ENCODE data around the gene LEF1.
"Not testable (repeated sequence)": the region's sequence is repeated elsewhere in the genome, so short reads cannot be mapped to it uniquely, and the experiment has no call there.

LEF1 gene

DNA sequence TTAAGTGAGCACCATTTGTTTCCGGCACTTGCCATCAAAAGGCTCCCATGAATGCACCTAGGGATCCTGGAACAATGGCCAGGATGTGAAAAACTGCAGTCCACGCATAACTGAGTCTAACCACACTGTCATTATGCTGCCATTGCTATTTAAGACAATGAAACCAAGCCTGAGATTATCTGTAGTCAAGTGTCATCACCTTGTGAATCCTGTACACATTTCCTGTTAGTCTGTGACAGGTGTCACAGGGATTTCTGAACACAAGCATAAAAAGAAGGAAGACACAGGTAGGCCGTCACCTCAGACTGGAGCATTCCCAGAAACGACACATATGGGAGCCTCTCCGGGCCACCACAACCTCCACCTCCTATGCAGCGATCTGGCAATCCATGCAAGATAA is 112.3 kb downstream of the LEF1 start:
- DNase-seq, result no peak

GRCh38 chr4:108055787-108056186 is 112.9 kb downstream of the LEF1 start:
- DNase-seq, result no peak

GRCh38 chr4:108054025-108054638 is 114.6 kb downstream of the LEF1 start:
- no peak for DNase-seq

DNA sequence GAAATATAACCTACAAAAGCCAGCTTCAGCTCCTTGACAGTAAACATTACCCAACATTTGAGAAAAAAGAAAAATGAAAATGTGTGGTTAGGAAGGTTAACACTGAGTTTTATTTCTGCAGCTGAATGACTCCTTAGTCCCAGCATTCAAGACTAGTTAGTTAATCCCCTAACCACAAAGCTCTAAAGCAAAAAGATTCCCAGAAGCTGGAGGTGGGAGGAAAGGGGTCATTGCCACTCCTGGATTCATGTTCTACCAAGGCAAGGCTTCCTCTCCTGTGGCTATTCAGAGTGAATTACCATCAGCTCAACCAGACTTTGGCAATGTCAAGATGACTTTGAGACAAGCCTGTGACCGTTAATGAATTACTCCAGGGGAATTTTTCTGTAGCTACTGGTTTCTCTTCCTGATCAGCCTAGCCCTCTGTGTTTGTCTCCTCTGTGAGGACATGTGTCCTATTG is 115.5 kb downstream of the LEF1 start:
- no peak for DNase-seq

GRCh38 chr4:108052558-108053120 is 116.1 kb downstream of the LEF1 start:
- no peak for DNase-seq

GRCh38 chr4:108051343-108051742 is 117.4 kb downstream of the LEF1 start:
- no peak for DNase-seq

- DNase-seq, result not testable (repeated sequence)
Measured at GRCh38 chr4:108050166-108051111, 118.3 kb downstream of the LEF1 start.

GRCh38 chr4:108049406-108049805 is 119.3 kb downstream of the LEF1 start:
- no peak for DNase-seq

- DNase-seq, result no peak
Measured at GRCh38 chr4:108048997-108049396, 119.7 kb downstream of the LEF1 start.

DNA sequence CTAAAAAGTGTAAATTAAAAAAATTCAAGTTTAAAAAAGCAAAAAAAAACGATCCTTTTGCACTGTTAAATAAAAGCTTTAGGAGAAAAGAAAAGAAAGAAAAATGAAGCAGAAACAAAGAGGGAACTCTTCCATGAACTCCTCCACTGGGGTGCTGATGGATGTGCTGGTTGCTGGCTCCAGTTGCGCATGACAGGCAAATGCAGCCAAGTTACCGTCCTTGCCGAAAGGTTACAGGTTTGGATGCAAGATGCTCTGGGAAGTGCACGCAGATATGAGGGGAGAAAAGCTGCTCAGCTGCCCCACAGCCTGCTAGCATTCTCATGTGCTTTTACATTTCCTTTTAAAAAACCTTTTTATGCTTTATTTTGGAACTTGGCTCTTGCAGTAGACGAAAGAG is 120.6 kb downstream of the LEF1 start:
- no peak for DNase-seq

- no peak for DNase-seq
Measured at GRCh38 chr4:108047199-108047598, 121.5 kb downstream of the LEF1 start.

DNA sequence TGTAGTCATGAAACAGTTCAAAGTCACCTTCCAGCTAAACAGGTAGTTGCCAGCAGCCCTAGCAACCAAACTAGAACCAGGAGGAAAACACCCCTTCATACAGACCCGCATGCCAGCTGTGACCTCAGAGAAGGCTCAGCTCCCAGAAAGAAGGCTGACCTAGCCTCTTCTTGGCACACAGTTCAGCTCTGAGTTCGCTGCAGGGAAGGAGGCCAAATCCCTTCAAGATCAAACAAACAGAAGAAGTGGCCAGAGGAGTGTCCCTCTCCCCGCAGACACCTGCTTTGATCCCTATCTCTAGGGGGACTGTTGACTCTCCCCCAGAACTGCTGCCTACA is 123.1 kb downstream of the LEF1 start:
- no peak for DNase-seq

GRCh38 chr4:108044951-108045686 is 123.6 kb downstream of the LEF1 start:
- no peak for DNase-seq

DNA sequence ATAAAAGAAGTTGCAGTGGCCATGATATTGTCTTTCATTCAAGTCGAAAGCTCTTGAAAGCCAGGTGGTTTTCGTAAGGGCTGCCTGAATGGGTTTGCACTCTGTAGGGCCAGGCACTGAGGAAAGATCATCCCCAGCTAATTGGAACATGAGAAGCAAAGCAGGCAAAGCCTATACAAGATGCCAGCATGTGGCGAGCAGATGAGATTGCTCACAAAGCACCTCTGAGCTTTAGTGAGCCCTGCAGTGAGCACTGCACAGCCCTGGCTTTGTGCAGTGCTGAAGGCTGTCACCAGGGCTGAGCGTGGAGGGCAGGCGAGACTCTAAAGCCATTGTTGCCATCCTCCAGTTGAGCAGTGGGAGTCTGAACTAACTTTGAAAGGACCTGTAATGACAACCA is 125.2 kb downstream of the LEF1 start:
- no peak for DNase-seq

- DNase-seq, result no peak
Measured at GRCh38 chr4:108042927-108043326, 125.8 kb downstream of the LEF1 start.

DNA sequence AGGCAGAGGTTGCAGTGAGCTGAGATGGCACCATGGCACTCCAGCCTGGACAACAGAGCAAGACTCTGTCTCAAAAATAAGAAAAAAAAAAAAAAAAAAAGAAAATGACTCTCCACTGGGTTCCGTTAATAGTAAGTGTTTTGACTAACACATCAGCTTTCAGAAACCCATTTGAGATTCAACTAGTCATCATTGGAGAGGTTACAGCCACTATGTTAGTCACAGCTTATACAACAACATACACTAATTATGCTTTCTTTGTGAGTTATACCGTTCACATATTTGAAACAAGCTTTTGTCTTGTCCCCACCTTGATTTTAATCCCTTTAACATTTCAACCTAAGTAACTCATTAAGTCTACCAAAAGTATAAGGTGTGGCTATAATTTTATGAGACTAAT is 130.8 kb downstream of the LEF1 start:
- peak; percentile 18 for DNase-seq

- no peak for DNase-seq
Measured at GRCh38 chr4:108036213-108036612, 132.5 kb downstream of the LEF1 start.

DNA sequence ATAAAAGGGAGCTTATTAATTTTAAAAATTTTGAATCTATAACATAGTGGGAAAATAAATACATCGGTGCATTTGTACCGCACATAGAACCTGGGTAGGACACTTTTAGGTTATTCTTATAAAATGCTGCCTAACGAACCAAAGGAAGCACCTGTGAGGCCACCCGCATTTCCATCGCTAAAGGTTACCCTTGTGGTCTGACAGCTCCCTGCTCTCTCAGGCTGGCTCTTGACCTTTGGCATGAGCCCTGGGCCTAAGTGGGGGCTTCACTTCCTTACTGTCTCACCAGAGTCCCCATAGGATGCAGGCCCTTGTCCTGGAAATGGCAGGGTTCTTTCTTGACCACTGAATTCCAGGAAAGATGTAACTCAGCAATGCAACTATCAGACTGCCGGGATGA is 133.0 kb downstream of the LEF1 start:
- no peak for DNase-seq

DNA sequence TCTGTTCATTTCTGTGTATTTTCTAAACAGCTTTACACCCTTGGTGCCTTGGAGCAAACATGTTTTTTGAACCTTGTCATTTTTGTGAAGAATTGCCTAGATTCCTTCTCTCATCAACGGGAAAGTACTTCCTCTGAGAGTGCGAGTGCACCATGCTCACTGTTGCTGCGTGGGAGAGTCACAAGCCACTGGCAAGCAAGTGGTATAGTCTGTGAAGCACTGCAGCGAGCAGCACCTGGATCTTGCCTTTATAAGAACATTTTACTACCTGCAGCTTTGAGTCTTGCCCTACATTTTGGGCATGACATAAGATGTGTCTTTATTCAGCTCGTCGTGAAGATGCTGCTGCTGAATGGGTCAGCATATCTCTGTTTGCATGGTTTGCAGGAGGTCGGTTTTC is 134.2 kb downstream of the LEF1 start:
- no peak for DNase-seq

DNA sequence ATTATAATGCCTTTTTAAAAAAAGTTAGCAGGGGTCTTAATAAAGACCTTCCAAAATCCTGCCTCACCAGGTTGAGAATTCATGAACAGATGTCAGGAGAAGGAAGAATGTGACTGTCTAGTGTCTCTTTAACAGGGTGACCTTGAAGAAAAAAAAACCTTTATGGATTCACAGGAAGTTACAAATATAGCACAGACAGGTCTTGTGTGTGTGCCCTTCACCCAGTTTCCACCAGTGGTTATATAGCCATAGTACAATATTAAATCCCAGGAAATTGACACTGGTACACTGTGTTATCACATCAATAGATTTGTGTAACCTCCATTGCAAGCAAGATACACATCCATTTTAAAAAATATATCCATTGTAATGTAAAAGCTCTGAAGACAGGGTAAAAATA is 135.4 kb downstream of the LEF1 start:
- DNase-seq, result no peak

- peak; percentile 15 for DNase-seq
Measured at GRCh38 chr4:108031427-108032083, 137.2 kb downstream of the LEF1 start.

- peak; percentile 58 for DNase-seq
Measured at GRCh38 chr4:108030332-108030731, 138.4 kb downstream of the LEF1 start.

GRCh38 chr4:108029731-108030130 is 139.0 kb downstream of the LEF1 start:
- DNase-seq, result peak; percentile 29

Measured in fibroblast of skin of back (primary cell).